Mucosa of stomach (tissue), 1 donor: ENCODE data around the gene PCDHB10.
"Not testable (repeated sequence)": the region's sequence is repeated elsewhere in the genome, so short reads cannot be mapped to it uniquely, and the experiment has no call there.

Source experiments
- H3K27me3 ChIP-seq: one replicate; pipeline ENCODE4 v1.7.0; 2013; ENCODE audit warnings: mild to moderate bottlenecking, low read length; ENCODE audit not compliant: control insufficient read depth, insufficient read depth
- H3K36me3 ChIP-seq: one replicate; pipeline ENCODE4 v1.7.0; 2013; ENCODE audit warnings: low read length; ENCODE audit not compliant: control insufficient read depth, insufficient read depth
- H3K4me1 ChIP-seq: one replicate; pipeline ENCODE4 v1.7.0; 2013; ENCODE audit warnings: mild to moderate bottlenecking, low read length; ENCODE audit not compliant: control insufficient read depth, insufficient read depth
- H3K4me3 ChIP-seq: one replicate; pipeline ENCODE4 v1.7.0; 2013; ENCODE audit warnings: low read length
- H3K9ac ChIP-seq: one replicate; pipeline ENCODE4 v1.7.0; 2013; ENCODE audit warnings: mild to moderate bottlenecking, low read length, moderate library complexity
- H3K9me3 ChIP-seq: one replicate; pipeline ENCODE4 v1.7.0; 2013; ENCODE audit warnings: mild to moderate bottlenecking, low read length, moderate library complexity; ENCODE audit not compliant: control insufficient read depth
- donor health status: Pancreatic carcinoma.

Gene PCDHB10

DNA sequence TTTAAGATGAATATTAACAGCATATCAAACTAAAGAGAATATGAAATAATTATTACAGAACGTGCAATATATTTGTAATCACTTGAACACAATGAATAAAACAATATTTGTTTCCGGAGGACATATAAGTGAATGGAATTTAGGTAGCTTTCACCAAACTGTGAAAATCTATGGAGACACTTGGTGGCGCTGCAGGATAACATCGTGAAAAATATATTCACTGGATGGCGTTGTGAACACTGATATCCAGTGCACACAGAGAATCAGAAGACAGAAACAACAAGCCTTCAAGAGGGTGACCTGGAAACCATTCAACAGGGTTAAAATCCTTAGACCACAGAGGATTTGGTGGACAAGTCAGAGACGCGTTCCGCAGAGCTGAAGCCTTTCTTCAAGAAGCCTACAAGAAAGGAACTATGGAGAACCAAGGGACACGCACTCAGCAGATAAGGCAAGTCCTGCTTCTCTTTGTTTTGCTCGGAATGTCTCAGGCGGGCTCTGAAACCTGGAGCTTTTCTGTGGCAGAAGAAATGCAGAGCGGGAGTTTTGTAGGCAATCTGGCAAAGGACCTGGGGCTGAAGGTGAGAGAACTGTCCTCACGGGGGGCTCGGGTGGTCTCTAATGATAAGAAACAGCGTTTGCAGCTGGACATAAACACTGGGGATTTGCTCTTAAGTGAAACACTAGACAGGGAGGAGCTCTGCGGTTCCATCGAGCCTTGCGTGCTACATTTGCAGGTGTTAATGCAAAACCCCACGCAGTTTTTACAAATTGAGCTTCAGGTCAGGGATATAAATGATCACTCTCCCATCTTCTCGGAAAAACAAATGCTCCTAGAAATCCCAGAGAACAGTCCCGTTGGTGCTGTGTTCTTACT lies 7.4 kb downstream of the PCDHB10 start, which contains the start of gene PCDHB11:
PCDHB11 (plus strand) TSS at position 269 of the 877 bp plus-strand sequence; CDS start at position 417, 148 bp downstream.
- H3K4me1 ChIP-seq = no peaks in the 10 kb centered on the region
- no peaks in the 10 kb centered on the region for H3K27me3 ChIP-seq
- no peak within 1 kb of the TSS for H3K9ac ChIP-seq
- no peaks in the 10 kb centered on the region for H3K9me3 ChIP-seq
- H3K36me3 ChIP-seq = no peaks in the 10 kb centered on the region
- no peak within 1 kb of the TSS for H3K4me3 ChIP-seq

DNA sequence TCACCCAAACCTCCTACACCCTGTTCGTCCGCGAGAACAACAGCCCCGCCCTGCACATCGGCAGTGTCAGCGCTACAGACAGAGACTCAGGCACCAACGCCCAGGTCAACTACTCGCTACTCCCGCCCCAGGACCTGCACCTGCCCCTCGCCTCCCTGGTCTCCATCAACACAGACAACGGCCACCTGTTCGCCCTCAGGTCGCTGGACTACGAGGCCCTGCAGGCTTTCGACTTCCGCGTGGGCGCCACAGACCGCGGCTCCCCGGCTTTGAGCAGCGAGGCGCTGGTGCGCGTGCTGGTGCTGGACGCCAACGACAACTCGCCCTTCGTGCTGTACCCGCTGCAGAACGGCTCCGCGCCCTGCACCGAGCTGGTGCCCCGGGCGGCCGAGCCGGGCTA lies 9.0 kb downstream of the PCDHB10 start:
- not testable (repeated sequence) for H3K4me1 ChIP-seq, H3K9me3 ChIP-seq, H3K9ac ChIP-seq, H3K4me3 ChIP-seq, H3K27me3 ChIP-seq, H3K36me3 ChIP-seq

DNA sequence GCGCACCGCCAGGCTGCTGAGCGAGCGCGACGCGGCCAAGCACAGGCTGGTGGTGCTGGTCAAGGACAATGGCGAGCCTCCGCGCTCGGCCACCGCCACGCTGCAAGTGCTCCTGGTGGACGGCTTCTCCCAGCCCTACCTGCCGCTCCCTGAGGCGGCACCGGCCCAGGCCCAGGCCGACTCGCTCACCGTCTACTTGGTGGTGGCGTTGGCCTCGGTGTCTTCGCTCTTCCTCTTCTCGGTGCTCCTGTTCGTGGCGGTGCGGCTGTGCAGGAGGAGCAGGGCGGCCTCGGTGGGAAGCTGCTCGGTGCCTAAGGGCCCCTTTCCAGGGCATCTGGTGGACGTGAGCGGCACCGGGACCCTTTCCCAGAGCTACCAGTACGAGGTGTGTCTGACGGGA lies 9.5 kb downstream of the PCDHB10 start:
- not testable (repeated sequence) for H3K36me3 ChIP-seq, H3K9ac ChIP-seq, H3K27me3 ChIP-seq, H3K9me3 ChIP-seq, H3K4me3 ChIP-seq, H3K4me1 ChIP-seq

DNA sequence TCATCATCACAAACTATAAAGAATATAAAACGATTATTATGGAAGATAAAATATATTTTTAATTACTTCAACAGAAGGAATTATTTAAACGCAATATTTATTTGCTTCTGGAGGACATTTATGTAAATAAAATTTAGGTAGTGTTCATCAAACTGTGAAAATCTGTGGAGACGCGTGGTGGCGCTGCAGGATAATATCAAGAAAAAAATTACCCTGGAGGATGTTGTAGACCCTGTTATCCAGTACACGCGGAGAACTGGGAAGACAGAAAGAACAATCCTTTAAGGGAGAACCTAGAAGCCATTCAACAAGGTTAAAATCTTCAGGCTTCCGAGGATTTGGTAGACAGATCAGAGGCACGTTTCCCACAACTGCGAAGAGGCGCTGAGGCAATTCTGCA lies 16.3 kb downstream of the PCDHB10 start, which contains the start of gene PCDHB12:
PCDHB12 (plus strand) TSS at position 242 of the 400 bp plus-strand sequence. CDS start 189 bp downstream, outside the sequence.
- Histone ChIP-seq H3K36me3 (no peaks in the 10 kb centered on the region), H3K27me3 (no peaks in the 10 kb centered on the region), H3K4me1 (no peaks in the 10 kb centered on the region), H3K9me3 (no peaks in the 10 kb centered on the region), H3K9ac (no peak within 1 kb of the TSS), H3K4me3 (no peak within 1 kb of the TSS)

DNA sequence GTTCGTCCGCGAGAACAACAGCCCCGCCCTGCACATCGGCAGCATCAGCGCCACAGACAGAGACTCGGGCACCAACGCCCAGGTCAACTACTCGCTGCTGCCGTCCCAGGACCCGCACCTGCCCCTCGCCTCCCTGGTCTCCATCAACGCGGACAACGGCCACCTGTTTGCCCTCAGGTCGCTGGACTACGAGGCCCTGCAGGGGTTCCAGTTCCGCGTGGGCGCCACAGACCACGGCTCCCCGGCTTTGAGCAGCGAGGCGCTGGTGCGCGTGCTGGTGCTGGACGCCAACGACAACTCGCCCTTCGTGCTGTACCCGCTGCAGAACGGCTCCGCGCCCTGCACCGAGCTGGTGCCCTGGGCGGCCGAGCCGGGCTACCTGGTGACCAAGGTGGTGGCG lies 18.1 kb downstream of the PCDHB10 start:
- H3K9ac ChIP-seq, H3K9me3 ChIP-seq, H3K36me3 ChIP-seq, H3K4me1 ChIP-seq, H3K4me3 ChIP-seq, H3K27me3 ChIP-seq: not testable (repeated sequence)

DNA sequence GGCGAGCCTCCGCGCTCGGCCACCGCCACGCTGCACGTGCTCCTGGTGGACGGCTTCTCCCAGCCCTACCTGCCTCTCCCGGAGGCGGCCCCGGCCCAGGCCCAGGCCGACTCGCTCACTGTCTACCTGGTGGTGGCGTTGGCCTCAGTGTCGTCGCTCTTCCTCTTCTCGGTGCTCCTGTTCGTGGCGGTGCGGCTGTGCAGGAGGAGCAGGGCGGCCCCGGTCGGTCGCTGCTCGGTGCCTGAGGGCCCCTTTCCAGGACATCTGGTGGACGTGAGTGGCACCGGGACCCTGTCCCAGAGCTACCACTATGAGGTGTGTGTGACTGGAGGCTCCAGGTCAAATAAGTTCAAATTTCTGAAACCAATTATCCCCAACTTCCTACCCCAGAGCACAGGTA lies 18.7 kb downstream of the PCDHB10 start:
- not testable (repeated sequence) for H3K4me1 ChIP-seq, H3K9ac ChIP-seq, H3K9me3 ChIP-seq, H3K36me3 ChIP-seq, H3K4me3 ChIP-seq, H3K27me3 ChIP-seq

DNA sequence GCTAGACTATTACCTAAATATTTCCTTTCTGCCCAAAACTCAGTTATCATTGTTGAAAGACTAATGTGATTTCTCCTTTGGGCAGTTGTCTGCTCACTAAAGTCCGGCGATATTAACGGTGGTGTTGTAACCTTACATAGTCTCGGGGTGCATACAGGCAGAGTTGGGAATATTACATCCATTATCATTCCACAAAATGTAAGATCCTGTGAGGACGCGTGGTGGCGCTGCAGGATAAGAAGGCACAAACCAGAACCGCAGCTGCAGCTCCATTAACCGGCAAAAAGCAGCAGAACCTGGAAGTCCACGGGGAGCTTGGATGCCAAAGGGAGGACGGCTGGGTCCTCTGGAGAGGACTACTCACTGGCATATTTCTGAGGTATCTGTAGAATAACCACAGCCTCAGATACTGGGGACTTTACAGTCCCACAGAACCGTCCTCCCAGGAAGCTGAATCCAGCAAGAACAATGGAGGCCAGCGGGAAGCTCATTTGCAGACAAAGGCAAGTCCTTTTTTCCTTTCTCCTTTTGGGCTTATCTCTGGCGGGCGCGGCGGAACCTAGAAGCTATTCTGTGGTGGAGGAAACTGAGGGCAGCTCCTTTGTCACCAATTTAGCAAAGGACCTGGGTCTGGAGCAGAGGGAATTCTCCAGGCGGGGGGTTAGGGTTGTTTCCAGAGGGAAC lies 21.6 kb downstream of the PCDHB10 start, which contains the start of gene PCDHB13:
PCDHB13 (plus strand) TSS at position 264 of the 684 bp plus-strand sequence; CDS start at position 469, 205 bp downstream.
- not testable (repeated sequence) for H3K36me3 ChIP-seq, H3K9ac ChIP-seq, H3K4me1 ChIP-seq, H3K27me3 ChIP-seq, H3K9me3 ChIP-seq, H3K4me3 ChIP-seq

DNA sequence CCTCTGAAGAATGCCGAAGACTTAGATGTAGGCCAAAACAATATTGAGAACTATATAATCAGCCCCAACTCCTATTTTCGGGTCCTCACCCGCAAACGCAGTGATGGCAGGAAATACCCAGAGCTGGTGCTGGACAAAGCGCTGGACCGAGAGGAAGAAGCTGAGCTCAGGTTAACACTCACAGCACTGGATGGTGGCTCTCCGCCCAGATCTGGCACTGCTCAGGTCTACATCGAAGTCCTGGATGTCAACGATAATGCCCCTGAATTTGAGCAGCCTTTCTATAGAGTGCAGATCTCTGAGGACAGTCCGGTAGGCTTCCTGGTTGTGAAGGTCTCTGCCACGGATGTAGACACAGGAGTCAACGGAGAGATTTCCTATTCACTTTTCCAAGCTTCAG lies 22.4 kb downstream of the PCDHB10 start:
- H3K27me3 ChIP-seq, H3K36me3 ChIP-seq, H3K4me1 ChIP-seq, H3K9me3 ChIP-seq, H3K9ac ChIP-seq, H3K4me3 ChIP-seq: not testable (repeated sequence)

DNA sequence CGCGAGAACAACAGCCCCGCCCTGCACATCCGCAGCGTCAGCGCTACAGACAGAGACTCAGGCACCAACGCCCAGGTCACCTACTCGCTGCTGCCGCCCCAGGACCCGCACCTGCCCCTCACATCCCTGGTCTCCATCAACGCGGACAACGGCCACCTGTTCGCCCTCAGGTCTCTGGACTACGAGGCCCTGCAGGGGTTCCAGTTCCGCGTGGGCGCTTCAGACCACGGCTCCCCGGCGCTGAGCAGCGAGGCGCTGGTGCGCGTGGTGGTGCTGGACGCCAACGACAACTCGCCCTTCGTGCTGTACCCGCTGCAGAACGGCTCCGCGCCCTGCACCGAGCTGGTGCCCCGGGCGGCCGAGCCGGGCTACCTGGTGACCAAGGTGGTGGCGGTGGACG lies 23.4 kb downstream of the PCDHB10 start:
- H3K9ac ChIP-seq, H3K27me3 ChIP-seq, H3K9me3 ChIP-seq, H3K4me1 ChIP-seq, H3K36me3 ChIP-seq, H3K4me3 ChIP-seq: not testable (repeated sequence)

DNA sequence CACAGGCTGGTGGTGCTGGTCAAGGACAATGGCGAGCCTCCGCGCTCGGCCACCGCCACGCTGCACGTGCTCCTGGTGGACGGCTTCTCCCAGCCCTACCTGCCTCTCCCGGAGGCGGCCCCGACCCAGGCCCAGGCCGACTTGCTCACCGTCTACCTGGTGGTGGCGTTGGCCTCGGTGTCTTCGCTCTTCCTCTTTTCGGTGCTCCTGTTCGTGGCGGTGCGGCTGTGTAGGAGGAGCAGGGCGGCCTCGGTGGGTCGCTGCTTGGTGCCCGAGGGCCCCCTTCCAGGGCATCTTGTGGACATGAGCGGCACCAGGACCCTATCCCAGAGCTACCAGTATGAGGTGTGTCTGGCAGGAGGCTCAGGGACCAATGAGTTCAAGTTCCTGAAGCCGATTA lies 23.9 kb downstream of the PCDHB10 start:
- not testable (repeated sequence) for H3K9me3 ChIP-seq, H3K27me3 ChIP-seq, H3K4me3 ChIP-seq, H3K36me3 ChIP-seq, H3K4me1 ChIP-seq, H3K9ac ChIP-seq

DNA sequence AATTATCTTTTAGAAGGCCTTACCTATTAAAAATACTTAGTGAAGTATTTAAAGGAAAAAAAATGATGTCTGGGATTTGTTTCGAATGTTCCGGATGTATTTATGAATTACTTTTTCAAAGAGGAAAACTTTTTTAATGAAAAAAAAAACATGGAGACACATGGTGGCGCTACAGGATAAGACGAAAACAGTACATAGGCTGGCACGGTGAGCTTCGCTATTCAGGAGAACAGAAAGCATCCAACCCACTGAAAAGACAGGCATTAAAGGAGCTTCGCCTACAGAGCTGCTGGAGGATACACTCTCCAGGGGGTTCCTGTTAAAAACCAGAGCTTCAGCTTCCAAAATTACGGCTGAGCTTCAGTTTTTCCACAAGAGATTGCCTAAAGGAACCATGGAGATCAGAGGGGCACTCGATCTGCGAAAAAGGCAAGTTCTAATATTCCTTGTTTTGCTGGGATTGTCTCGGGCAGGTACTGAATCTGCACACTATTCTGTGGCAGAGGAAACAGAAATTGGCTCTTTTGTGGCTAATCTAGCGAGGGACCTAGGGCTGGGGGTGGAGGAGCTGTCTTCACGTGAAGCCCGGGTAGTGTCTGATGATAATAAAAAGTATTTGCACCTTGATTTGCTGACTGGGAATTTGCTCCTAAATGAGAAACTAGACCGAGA lies 31.1 kb downstream of the PCDHB10 start, which contains the start of gene PCDHB14:
PCDHB14 (plus strand) TSS at position 232 of the 672 bp plus-strand sequence; CDS start at position 395, 163 bp downstream.
- no peaks in the 10 kb centered on the region for H3K36me3 ChIP-seq
- H3K4me1 ChIP-seq = no peaks in the 10 kb centered on the region
- peaks cover 3% of the 10 kb centered on the region for H3K27me3 ChIP-seq
- H3K9ac ChIP-seq = no peak within 1 kb of the TSS
- peak within 1 kb of the TSS; percentile 18 for H3K4me3 ChIP-seq
- H3K9me3 ChIP-seq = peaks cover 18% of the 10 kb centered on the region

DNA sequence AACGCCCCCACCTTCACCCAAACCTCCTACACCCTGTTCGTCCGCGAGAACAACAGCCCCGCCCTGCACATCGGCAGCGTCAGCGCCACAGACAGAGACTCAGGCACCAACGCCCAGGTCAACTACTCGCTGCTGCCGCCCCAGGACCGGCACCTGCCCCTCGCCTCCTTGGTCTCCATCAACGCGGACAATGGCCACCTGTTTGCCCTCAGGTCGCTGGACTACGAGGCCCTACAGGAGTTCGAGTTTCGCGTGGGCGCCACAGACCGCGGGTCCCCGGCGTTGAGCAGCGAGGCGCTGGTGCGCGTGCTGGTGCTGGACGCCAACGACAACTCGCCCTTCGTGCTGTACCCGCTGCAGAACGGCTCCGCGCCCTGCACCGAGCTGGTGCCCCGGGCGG lies 32.7 kb downstream of the PCDHB10 start:
- H3K36me3 ChIP-seq, H3K4me3 ChIP-seq: not testable (repeated sequence)
- H3K9me3 ChIP-seq = peaks cover 16% of the 10 kb centered on the region

More for the DNA sequence above, 32.7 kb downstream of the PCDHB10 start:
- H3K4me1 ChIP-seq, H3K27me3 ChIP-seq, H3K9ac ChIP-seq: not testable (repeated sequence)
